ENCODE data around the gene ZNF512B. TPM values are rescaled to one million over a fixed set of nuclear protein-coding genes. Genes with fewer than 3 reads are reported as not detected.

ZNF512B gene
- total RNA-seq, 1 experiment from 2014 or later: 47.9 TPM

DNA sequence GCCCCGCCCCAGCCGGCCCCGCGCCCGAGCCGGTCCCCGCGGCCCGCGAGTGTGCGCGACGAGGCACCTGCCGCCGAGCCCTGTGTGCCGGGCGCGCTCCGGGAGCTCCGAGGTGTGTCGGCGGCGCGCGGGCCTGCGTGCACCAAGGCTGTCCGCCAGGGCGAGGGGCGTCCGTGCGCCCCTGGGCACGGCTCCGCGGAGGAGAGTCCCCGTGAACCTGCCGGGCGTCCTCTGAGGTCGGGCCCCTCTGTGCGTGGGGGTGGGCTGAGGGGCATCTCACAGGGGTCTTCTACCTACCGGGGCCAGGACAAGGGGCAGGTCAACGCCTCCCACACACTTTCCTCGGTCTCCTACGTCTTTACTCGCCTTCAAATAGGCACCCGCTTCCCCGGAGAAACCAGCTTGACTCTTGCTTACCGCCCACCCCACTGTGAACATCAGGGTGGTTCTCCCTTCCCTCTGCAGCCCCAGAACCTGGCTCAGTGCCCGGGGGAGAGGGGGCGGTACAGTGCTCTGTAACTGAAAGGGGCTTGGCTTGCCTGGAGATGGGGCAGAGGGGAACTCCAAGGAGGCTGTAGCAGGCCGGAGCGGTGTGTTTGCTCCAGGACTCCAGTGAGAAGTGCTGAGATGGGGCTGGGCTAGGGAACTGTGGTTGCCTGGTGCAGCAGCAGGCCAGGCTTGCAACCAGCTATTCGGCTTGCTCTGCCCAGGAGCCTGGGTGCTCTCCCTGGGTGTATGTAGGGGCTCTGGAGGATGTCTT, 10.0 kb upstream of the ZNF512B start, which contains the start of gene SAMD10:
Gene SAMD10 (minus strand): TSS at position 86 of the 760 bp plus-strand sequence. CDS start 175 bp downstream, outside the sequence.
- no TSS peak for BruUV-seq (replicated peaks)
- TF ChIP-seq, protein P1, sequence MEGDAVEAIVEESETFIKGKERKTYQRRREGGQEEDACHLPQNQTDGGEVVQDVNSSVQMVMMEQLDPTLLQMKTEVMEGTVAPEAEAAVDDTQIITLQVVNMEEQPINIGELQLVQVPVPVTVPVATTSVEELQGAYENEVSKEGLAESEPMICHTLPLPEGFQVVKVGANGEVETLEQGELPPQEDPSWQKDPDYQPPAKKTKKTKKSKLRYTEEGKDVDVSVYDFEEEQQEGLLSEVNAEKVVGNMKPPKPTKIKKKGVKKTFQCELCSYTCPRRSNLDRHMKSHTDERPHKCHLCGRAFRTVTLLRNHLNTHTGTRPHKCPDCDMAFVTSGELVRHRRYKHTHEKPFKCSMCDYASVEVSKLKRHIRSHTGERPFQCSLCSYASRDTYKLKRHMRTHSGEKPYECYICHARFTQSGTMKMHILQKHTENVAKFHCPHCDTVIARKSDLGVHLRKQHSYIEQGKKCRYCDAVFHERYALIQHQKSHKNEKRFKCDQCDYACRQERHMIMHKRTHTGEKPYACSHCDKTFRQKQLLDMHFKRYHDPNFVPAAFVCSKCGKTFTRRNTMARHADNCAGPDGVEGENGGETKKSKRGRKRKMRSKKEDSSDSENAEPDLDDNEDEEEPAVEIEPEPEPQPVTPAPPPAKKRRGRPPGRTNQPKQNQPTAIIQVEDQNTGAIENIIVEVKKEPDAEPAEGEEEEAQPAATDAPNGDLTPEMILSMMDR (IDR thresholded peaks at IDR 0.05; ENCODE audit: insufficient read depth in 1 of 2, low read depth in 1 of 2, low read length in 1 of 2, severe bottlenecking in 1 of 2, unreplicated experiment in 1 of 2): peak; percentile 34 to 53
- CTCF ChIA-PET: interaction anchor here (0.6 to 5.2 kb wide), 30 partner anchors 12 to 459 kb away, joined by 3 to 139 read pairs (median 4); partner anchors contain the start of genes ARFRP1, DNAJC5, LKAAEAR1 and TCEA2
- DNase-seq: peak; percentile 76 to 85
- peaks cover 58% of the 10 kb centered on the region for H3K36me3 Mint-ChIP-seq (ENCODE audit: insufficient read depth, unreplicated experiment)
- no peaks in the 10 kb centered on the region for H3K9me3 ChIP-seq
- intact Hi-C loops (cut with micrococcal nuclease; ENCODE audit: unreplicated experiment): loop anchor here (2.0 to 10.0 kb wide), 3 partner anchors 77 to 195 kb away; partner anchors contain the start of gene TCEA2
- no peaks in the 10 kb centered on the region for H3K9me3 Mint-ChIP-seq (ENCODE audit: unreplicated experiment)
- no peaks in the 10 kb centered on the region for H3K27me3 Mint-ChIP-seq (ENCODE audit: insufficient read depth, unreplicated experiment)
- peaks cover 7% of the 10 kb centered on the region; the same call in 1 of the 2 replicates for H3K36me3 ChIP-seq (ENCODE audit: control insufficient read depth, insufficient read depth, low read length)
- no peaks in the 10 kb centered on the region for H3K27me3 ChIP-seq (replicated peaks; ENCODE audit: control insufficient read depth, insufficient read depth, low read length)
- peak within 1 kb of the TSS; percentile 58 for H3K4me3 ChIP-seq (ENCODE audit: low read depth, low read length)
- peaks cover 31% of the 10 kb centered on the region for H3K4me1 ChIP-seq
- POLR2A ChIA-PET: interaction anchor here (0.5 to 2.9 kb wide), 10 partner anchors 23 to 1593 kb away, joined by 3 to 26 read pairs (median 4); partner anchors contain the start of genes PPDPF, RGS19, RPS21 and TCEA2
- peak within 1 kb of the TSS; percentile 65 for H3K27ac Mint-ChIP-seq (ENCODE audit: unreplicated experiment)
- peak within 1 kb of the TSS; percentile 90 for H3K4me3 Mint-ChIP-seq (ENCODE audit: unreplicated experiment)
- peaks cover 30% of the 10 kb centered on the region for H3K4me1 Mint-ChIP-seq (ENCODE audit: low read depth, unreplicated experiment)

DNA sequence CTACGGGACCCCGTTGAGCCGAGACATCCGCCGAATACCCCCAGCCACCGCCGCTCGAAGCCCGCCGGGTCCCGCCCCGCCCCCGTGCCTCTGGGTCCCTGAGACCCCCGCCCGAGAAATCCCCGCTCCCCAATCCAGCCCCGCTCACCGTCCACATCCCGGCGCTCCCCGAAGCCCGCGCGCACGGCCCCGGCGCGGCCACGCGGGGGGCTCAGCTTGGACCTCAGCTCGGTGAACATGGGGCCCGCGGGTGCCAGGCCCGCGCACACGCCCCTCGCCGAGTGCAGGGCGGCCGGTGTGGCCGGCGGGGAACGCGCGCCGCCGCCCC, 9.5 kb upstream of the ZNF512B start:
- DNase-seq: no peak
- peaks cover 30% of the 10 kb centered on the region for H3K4me1 Mint-ChIP-seq (ENCODE audit: low read depth, unreplicated experiment)
- no TSS peak for BruUV-seq (replicated peaks)
- Histone ChIP-seq H3K27me3 (replicated peaks; ENCODE audit: control insufficient read depth, insufficient read depth, low read length) (no peaks in the 10 kb centered on the region), H3K4me1 (peaks cover 31% of the 10 kb centered on the region), H3K4me3 (ENCODE audit: low read depth, low read length) (peak overlapping the region; percentile 58), H3K36me3 (ENCODE audit: control insufficient read depth, insufficient read depth, low read length) (peaks cover 6% of the 10 kb centered on the region; the same call in 1 of the 2 replicates), H3K9me3 (no peaks in the 10 kb centered on the region)
- POLR2A ChIA-PET: interaction anchor here (1.1 to 2.9 kb wide), 5 partner anchors 22 to 458 kb away, joined by 4 to 26 read pairs (median 17); partner anchors contain the start of genes PPDPF, TCEA2, TPD52L2 and UCKL1
- H3K27me3 Mint-ChIP-seq (ENCODE audit: insufficient read depth, unreplicated experiment): no peaks in the 10 kb centered on the region
- CTCF ChIA-PET: interaction anchor here (0.5 to 5.2 kb wide), 12 partner anchors 12 to 362 kb away, joined by 3 to 139 read pairs (median 6); partner anchors contain the start of genes ARFRP1, LKAAEAR1, TCEA2 and UCKL1
- TF ChIP-seq, protein P1 (IDR thresholded peaks at IDR 0.05; ENCODE audit: insufficient read depth in 1 of 2, low read depth in 1 of 2, low read length in 1 of 2, severe bottlenecking in 1 of 2, unreplicated experiment in 1 of 2): no peak
- peaks cover 54% of the 10 kb centered on the region for H3K36me3 Mint-ChIP-seq (ENCODE audit: insufficient read depth, unreplicated experiment)
- peak overlapping the region; percentile 90 for H3K4me3 Mint-ChIP-seq (ENCODE audit: unreplicated experiment)
- no peaks in the 10 kb centered on the region for H3K9me3 Mint-ChIP-seq (ENCODE audit: unreplicated experiment)
- intact Hi-C loops (cut with micrococcal nuclease; ENCODE audit: unreplicated experiment): loop anchor here (2.0 to 10.0 kb wide), 2 partner anchors 78 to 194 kb away; no protein-coding TSS in a partner anchor
- peak overlapping the region; percentile 33 for H3K27ac Mint-ChIP-seq (ENCODE audit: unreplicated experiment)

All from Caco-2 (cell line).